ENCODE measurements around the gene DNAJB1.

DNAJB1 gene

DNA sequence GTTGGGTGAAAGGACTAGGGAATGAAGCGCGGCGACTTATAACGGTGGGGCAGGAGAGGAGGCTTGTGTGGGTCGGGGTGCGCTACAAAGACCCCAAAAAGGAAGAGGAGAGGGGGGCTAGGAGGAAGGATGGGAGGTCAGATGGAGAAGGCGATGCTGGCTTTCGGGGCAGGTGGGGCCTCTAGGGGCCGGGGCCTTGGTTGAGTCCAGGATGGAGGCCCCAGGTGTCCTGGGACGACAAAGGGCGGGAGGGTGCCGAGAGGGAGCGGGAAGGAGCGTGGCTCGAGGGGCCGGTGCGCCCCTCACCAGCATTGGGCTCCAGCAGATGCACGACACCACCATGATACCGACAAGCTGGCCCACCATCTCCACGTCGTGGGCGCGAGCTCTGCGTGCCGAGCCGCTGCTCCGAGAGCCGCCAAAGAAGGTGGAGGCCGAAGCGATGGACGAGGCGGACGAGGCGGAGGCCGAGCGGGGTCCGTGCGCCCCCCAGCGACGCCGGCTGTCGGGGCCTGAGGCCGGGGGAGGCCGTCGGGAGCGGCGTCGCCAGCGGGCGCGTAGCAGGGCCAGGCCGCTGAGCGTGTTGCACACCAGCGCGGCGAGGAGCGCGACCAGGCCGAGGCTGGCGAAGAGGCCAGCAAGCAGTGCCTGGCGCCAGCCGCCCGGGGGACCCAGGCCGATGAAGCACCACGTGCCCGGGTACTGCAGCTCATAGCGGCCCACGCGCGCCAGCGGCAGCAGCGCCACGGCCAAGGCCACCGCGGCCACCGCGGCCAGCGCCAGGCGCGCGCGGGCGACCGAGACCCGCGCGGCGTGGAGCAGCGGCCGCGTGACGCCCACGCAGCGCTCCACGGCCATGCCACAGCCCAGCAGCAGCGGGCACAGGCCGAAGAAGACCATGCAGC is 44.9 kb downstream of the DNAJB1 start:
- no peak for DNase-seq (ENCODE audit: low spot score)

DNA sequence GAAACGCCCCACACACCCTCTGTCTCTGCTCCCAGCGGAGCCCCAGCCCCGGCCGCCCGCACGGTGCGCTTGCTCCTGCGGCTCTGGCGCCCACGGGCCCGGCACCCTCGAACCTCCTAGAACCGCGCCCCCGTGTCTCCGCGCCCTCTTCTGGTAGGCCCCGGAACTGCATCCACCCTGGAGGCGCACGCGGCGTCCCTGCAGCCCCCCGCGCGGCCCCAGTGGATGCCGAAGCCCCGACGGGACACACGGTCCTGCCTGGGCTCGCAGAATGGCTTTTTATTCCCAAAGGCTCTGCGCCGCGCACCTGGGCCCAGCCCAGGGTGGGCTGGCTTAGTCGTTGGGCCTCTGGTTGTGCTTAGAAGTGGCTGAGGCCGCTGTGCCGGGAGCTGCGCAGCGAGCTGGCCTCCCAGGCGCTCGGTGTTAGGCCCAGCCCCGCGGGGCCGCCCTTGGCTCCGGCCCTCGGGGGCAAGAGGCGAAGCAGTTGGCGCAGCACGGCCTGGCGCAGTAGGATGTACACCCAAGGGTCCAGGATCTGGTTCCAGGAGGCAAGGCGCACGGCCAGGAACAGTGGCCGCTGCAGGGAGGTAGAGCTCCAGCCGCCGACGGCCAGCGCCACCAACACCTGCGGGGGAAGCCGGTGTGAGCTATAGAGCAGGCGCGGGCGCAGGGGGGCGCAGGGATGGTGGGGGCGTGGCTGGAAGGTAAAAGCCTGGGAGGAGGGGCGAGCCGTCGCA is 45.8 kb downstream of the DNAJB1 start:
- peak; percentile 54 for DNase-seq (ENCODE audit: low spot score)

DNA sequence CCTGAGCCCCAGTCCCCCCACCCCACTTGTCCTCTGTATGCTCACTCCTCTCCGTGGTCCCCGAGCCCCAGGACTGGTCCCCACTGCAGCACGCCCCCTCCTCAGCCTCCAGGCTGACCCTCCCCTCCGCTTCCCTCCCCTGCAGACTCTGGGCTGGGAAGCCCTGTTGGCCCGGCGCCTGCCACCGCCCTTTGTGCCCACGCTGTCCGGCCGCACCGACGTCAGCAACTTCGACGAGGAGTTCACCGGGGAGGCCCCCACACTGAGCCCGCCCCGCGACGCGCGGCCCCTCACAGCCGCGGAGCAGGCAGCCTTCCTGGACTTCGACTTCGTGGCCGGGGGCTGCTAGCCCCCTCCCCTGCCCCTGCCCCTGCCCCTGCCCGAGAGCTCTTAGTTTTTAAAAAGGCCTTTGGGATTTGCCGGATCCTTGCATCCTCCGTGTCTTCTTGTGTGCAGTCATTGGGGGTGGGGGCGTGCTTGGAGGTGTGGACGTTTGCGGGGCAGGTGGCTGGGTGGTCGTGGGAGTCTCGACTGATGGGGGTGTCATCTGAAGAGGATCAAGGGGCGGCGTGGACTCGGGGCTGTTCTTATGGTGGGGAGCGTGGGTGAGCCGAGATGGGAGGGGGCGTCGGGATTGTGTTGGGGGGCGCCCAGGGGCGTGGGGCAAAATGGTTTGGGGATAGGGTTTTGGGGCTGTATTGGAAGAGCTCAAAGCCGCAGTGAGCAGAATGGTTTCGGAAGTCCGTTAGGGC is 46.6 kb downstream of the DNAJB1 start:
- no peak for DNase-seq (ENCODE audit: low spot score)

DNA sequence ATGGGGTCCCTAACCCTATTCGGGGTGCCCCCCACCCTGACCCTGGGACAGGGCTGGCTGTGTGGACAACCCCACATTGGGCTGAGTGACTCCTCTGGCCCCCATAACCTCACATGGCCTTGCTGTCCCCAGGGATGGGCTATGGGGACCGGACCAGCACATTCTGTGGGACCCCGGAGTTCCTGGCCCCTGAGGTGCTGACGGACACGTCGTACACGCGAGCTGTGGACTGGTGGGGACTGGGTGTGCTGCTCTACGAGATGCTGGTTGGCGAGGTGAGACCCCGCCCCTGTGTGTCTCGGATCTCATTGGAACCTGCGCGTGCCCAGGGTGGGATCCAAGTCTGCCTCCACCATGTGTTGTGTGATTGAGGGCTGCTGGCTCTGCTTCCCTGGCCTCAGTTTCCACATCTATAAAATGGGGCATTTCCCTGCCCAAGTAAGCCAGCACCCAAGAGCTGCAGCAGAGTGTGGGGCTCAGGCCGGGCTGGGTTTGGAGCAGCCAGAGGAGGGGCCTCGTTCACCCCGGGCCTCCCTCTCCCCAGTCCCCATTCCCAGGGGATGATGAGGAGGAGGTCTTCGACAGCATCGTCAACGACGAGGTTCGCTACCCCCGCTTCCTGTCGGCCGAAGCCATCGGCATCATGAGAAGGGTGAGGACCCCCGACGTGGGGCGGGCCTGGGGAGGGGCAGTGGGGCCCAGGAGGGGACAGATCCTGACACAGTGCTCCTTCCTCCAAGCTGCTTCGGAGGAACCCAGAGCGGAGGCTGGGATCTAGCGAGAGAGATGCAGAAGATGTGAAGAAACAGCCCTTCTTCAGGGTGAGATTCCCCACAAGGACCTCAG is 47.9 kb downstream of the DNAJB1 start:
- no peak for DNase-seq (ENCODE audit: low spot score)

DNA sequence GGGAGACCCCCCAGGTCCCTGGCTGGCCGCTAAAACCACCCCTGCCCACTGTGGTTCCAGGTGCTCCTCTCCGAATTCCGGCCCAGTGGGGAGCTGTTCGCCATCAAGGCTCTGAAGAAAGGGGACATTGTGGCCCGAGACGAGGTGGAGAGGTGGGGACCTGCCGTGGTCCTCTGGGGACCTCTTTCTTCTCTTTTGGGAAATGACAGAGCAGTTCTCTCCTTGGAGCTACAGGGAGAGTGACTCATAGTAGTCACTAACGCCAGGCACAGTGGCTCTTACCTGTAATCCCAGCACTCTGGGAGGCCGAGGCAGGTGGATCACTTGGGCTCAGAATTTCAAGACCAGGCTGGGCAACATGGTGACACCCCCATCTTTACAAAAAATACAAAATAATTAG is 50.4 kb downstream of the DNAJB1 start:
- DNase-seq (ENCODE audit: low spot score) = no peak

DNA sequence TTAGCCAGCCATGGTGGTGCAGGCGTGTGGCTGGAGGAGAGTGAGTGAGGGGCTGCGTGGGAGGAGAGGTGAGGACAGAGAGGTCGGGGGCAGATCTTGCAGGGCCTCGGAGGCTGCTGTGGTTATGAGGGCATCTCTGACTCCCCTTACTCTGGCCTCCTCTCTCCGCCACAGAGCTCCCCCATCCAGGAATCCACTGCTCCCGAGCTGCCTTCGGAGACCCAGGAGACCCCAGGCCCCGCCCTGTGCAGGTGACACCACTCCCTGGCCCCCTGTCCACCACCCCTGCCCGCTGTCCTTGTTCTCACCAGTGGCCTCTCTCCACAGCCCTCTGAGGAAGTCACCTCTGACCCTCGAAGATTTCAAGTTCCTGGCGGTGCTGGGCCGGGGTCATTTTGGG is 50.8 kb downstream of the DNAJB1 start:
- DNase-seq (ENCODE audit: low spot score) = no peak
